ENCODE results near the gene NPB. TPM values are rescaled to one million over a fixed set of nuclear protein-coding genes. Genes with fewer than 3 reads are reported as not detected.
A peak's percentile ranks its signal among the peaks of the same experiment; 100 is the strongest.
"Not testable (repeated sequence)": the region's sequence is repeated elsewhere in the genome, so short reads cannot be mapped to it uniquely, and the experiment has no call there.

Gene NPB
- total RNA-seq, 2 experiments from 2014 or later, result not detected

DNA sequence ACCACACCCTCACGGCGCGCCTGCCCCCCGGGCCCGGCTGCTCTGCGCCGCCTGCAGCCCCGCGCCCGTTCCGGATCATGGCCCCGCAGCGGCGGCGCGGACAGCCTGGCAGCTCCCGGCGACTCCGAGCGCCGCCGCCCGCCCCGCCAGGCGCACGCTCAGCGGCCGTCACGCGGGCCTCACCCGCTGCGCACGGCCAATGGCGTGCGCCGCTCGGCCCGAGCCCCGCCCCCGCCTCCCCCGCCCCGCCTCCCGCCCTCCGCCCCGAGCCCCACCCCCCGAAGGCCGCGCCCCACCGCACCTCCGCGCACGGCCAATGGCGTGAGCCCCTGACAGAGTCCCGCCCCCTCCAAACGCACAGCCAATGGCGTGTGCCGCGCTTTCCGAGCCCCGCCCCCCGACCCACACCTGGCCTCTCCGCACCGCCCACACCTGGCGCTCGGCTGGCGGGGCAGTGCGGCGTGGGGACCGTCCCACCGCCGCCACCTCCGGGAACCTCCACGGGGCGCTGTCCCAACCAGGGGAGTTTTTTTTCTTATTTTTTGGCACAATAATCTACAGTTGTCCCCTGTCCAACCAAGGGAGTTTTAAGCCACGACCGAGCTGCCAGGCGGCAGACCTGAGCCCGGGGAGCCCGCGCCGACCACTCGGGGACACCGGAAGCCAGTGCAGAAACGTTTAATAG is 9.4 kb downstream of the NPB start, which contains the start of gene PCYT2:
Gene PCYT2 (minus strand): TSS at position 123 of the 685 bp plus-strand sequence. CDS start 44 bp downstream, at position 79.
- peaks cover 26% of the 10 kb centered on the region for H3K36me3 Mint-ChIP-seq
- H3K27me3 Mint-ChIP-seq, result no peaks in the 10 kb centered on the region
- no peaks in the 10 kb centered on the region for H3K9me3 Mint-ChIP-seq
- no peak within 1 kb of the TSS for H3K27ac Mint-ChIP-seq
- ChIA-PET POLR2A (interaction anchor here (0.6 to 1.1 kb wide), 3 partner anchors 15 to 45 kb away, joined by 3 read pairs; partner anchors contain the start of genes ALYREF and ANAPC11), CTCF (no interaction called here)
- peaks cover 11% of the 10 kb centered on the region for H3K4me1 Mint-ChIP-seq (ENCODE audit: low read depth)
- peak; percentile 95 for DNase-seq
- intact Hi-C loops (cut with micrococcal nuclease), result loop anchor here (5.0 kb wide), 2 partner anchors 39 to 51 kb away; partner anchors contain the start of genes ARHGDIA and NOTUM
- H3K4me3 Mint-ChIP-seq, result peak within 1 kb of the TSS; percentile 85

GRCh38 chr17:81911969-81912368 is 9.9 kb downstream of the NPB start:
- CTCF ChIA-PET, result no interaction called here
- no peak for DNase-seq

GRCh38 chr17:81912441-81913309 is 10.6 kb downstream of the NPB start:
- Mint-ChIP-seq H3K27ac (no peak overlapping the region), H3K36me3 (peaks cover 29% of the 10 kb centered on the region), H3K4me3 (no peak overlapping the region), H3K4me1 (ENCODE audit: low read depth) (peaks cover 19% of the 10 kb centered on the region), H3K27me3 (no peaks in the 10 kb centered on the region), H3K9me3 (no peaks in the 10 kb centered on the region)
- ChIA-PET CTCF (interaction anchor here (0.6 to 0.7 kb wide), 2 partner anchors 21 to 107 kb away, joined by 3 to 4 read pairs; partner anchors contain the start of gene ANAPC11), POLR2A (no interaction called here)
- intact Hi-C loops (cut with micrococcal nuclease), result loop anchor here (5.0 kb wide), 2 partner anchors 40 to 50 kb away; partner anchors contain the start of genes ARHGDIA and NOTUM
- DNase-seq, result no peak

More at GRCh38 chr17:81911969-81912368, 9.9 kb downstream of the NPB start:
- Mint-ChIP-seq H3K4me1 (ENCODE audit: low read depth) (peaks cover 15% of the 10 kb centered on the region), H3K36me3 (peaks cover 27% of the 10 kb centered on the region), H3K27me3 (no peaks in the 10 kb centered on the region), H3K9me3 (no peaks in the 10 kb centered on the region), H3K27ac (no peak overlapping the region), H3K4me3 (no peak overlapping the region)
- intact Hi-C loops (cut with micrococcal nuclease), result loop anchor here (5.0 kb wide), 2 partner anchors 40 to 50 kb away; partner anchors contain the start of genes ARHGDIA and NOTUM
- POLR2A ChIA-PET, result interaction anchor here (1.1 kb wide), 1 partner anchor 14 kb away, joined by 3 read pairs; no protein-coding TSS in a partner anchor

DNA sequence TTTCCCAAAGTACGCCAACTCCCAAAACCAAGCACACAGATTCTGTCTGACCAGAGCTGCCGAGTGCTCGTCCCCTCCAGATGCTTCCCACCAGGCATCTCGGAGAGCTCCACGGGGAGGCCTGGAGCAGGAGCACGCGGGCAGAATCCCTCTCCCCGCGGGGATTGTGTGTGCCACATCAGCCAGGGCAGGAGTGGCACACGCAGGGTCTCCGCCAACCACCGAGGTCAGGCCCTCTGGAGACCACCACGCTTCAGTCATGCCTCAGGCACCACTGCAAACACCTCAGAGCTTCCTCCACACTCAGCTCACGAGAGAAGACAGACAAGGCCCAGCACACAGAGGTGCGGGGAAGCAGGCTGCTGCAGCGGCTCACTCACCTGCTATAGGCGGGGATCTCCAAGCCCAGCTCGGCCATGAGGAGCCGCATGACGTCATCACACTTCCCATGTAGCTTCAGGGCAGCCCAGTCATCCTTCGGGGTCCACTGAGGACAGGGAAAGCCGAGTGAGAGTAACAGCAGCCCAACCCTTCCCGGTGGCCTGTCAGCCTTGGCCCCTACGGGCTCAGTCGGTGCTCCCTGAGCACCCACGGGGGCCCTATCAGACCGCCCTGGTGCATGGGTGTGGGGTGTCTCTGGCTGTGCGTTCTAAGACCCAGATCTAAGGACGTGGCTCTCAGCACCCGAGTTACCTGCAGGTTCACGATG is 11.5 kb downstream of the NPB start:
- no peak for DNase-seq
- H3K9me3 Mint-ChIP-seq, result no peaks in the 10 kb centered on the region
- no peaks in the 10 kb centered on the region for H3K27me3 Mint-ChIP-seq
- POLR2A ChIA-PET, result no interaction called here
- intact Hi-C loops (cut with micrococcal nuclease), result loop anchor here (5.0 kb wide), 2 partner anchors 41 to 49 kb away; partner anchors contain the start of genes ARHGDIA and NOTUM
- H3K27ac Mint-ChIP-seq, result no peak overlapping the region
- CTCF ChIA-PET, result interaction anchor here (0.6 to 0.7 kb wide), 2 partner anchors 22 to 106 kb away, joined by 3 to 4 read pairs; partner anchors contain the start of gene ANAPC11
- peaks cover 24% of the 10 kb centered on the region for H3K4me1 Mint-ChIP-seq (ENCODE audit: low read depth)
- no peak overlapping the region for H3K4me3 Mint-ChIP-seq
- H3K36me3 Mint-ChIP-seq, result peaks cover 27% of the 10 kb centered on the region

DNA sequence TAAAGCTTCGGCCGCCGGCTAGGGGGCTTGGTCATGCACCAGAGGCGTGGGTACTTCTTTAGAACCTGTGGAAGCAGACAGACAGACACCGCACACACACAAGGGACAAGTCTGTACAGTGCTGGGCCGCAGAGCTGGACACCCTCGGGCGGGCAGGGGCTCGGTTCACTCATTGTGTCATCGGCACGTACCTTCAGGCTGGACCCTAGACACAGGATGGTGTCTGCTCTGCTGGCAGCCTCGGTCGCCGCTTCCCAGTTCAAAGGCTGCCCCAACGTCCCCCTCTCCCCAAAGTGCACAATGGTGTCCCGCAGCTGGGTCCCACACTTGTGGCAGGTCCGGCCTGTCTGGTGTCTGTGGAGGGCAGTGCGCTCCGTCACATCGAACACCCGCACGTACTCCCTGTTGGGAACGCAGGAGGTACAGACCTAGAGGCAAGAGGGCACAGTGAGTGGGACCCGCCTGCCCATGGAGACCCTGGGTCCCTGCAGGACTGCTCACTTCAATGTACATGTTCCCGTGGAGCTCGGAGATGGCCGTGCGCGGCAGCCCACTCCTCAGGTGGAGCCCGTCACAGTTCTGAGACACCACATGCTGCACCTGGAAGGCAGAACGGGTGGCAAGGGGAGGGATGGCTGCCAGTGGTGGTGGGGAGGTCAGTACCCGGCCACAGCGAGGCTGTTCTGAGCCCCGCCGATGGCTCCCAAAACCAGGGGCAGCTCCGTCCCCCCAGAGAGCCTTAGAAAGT is 12.2 kb downstream of the NPB start:
- Mint-ChIP-seq H3K4me3 (no peak overlapping the region), H3K27ac (no peak overlapping the region), H3K36me3 (peaks cover 26% of the 10 kb centered on the region), H3K4me1 (ENCODE audit: low read depth) (peaks cover 26% of the 10 kb centered on the region), H3K9me3 (no peaks in the 10 kb centered on the region), H3K27me3 (no peaks in the 10 kb centered on the region)
- no peak for DNase-seq
- ChIA-PET CTCF (no interaction called here), POLR2A (no interaction called here)
- intact Hi-C loops (cut with micrococcal nuclease), result loop anchor here (5.0 kb wide), 2 partner anchors 42 to 48 kb away; partner anchors contain the start of genes ARHGDIA and NOTUM

DNA sequence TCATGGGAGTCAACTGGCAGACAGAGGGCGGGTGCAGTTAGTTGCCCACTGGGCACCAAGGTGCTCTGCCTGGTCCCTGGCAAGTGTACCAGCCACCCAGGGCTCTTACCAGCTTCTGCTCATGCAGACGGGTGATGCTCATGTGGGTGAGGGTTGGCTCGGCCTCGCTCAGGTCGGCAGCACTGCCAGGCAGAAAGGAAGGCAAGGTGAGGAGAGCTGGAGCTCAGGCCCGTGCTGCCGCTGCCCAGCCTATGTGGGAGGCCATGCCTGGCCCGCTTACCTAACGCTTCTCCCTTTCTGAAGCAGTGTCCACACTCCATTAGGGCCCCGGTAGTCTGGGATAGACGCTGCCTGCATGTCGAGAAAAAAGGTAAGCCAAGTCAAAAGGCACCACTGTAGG is 13.3 kb downstream of the NPB start:
- DNase-seq, result no peak
- Mint-ChIP-seq H3K9me3 (no peaks in the 10 kb centered on the region), H3K27me3 (no peaks in the 10 kb centered on the region), H3K4me3 (no peak overlapping the region), H3K27ac (no peak overlapping the region), H3K4me1 (ENCODE audit: low read depth) (peaks cover 24% of the 10 kb centered on the region), H3K36me3 (peaks cover 26% of the 10 kb centered on the region)
- intact Hi-C loops (cut with micrococcal nuclease), result no loop called here
- ChIA-PET CTCF (no interaction called here), POLR2A (no interaction called here)

GRCh38 chr17:81916234-81917001 is 14.4 kb downstream of the NPB start:
- Mint-ChIP-seq H3K4me3 (peak overlapping the region; percentile 85), H3K27ac (peak overlapping the region; percentile 54), H3K4me1 (ENCODE audit: low read depth) (peaks cover 24% of the 10 kb centered on the region), H3K27me3 (no peaks in the 10 kb centered on the region), H3K36me3 (peaks cover 30% of the 10 kb centered on the region), H3K9me3 (no peaks in the 10 kb centered on the region)
- ChIA-PET POLR2A (interaction anchor here (0.9 to 1.5 kb wide), 4 partner anchors 8 to 114 kb away, joined by 3 to 7 read pairs (median 3); no protein-coding TSS in a partner anchor), CTCF (interaction anchor here (1.5 to 1.9 kb wide), 3 partner anchors 43 to 104 kb away, joined by 4 to 8 read pairs (median 7); no protein-coding TSS in a partner anchor)
- intact Hi-C loops (cut with micrococcal nuclease), result no loop called here
- DNase-seq, result peak; percentile 48

- CTCF ChIA-PET, result interaction anchor here (0.6 to 1.9 kb wide), 5 partner anchors 8 to 103 kb away, joined by 3 to 8 read pairs (median 7); partner anchors contain the start of gene MAFG
- Mint-ChIP-seq H3K27ac (peak within 1 kb of the TSS; percentile 75), H3K4me3 (peak within 1 kb of the TSS; percentile 85), H3K9me3 (no peaks in the 10 kb centered on the region), H3K4me1 (ENCODE audit: low read depth) (peaks cover 24% of the 10 kb centered on the region), H3K36me3 (peaks cover 31% of the 10 kb centered on the region), H3K27me3 (no peaks in the 10 kb centered on the region)
- DNase-seq, result peak; percentile 90
- intact Hi-C loops (cut with micrococcal nuclease), result no loop called here
- POLR2A ChIA-PET, result interaction anchor here (0.9 to 1.5 kb wide), 5 partner anchors 8 to 113 kb away, joined by 3 to 7 read pairs (median 3); no protein-coding TSS in a partner anchor
Measured at GRCh38 chr17:81917565-81918332, 15.7 kb downstream of the NPB start, which contains the start of gene SIRT7. Gene SIRT7, minus strand, starts transcription at chr17:81918176. Its CDS starts 45 bp downstream, at chr17:81918131.

DNA sequence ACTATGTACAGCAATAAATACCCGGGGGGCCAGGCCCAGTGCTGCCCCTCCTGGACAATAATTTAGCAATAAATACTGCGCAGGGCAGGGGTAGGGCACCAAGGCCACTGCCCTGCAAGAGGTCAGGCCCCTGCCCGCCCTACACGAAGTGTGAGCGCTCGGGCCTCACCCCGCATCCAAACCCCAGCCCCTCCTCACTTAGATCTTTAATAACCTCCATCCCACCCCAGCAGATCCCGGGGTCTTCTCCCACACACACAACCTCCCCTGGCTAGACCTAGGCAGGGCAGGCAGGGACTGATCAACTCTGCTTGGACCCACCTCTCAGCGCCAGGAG is 16.3 kb downstream of the NPB start:
- H3K36me3 Mint-ChIP-seq, result peaks cover 25% of the 10 kb centered on the region
- peak overlapping the region; percentile 85 for H3K4me3 Mint-ChIP-seq
- H3K27me3 Mint-ChIP-seq; intact Hi-C loops (cut with micrococcal nuclease); DNase-seq; H3K9me3 Mint-ChIP-seq; POLR2A ChIA-PET; CTCF ChIA-PET: not testable (repeated sequence)
- H3K4me1 Mint-ChIP-seq (ENCODE audit: low read depth), result peaks cover 24% of the 10 kb centered on the region
- H3K27ac Mint-ChIP-seq, result peak overlapping the region; percentile 75

All from activated CD4-positive, alpha-beta memory T cell treated with anti-CD3 and anti-CD28 coated beads for 36 hours (primary cell).